H1 (cell line): ENCODE measurements around the gene NDUFB2.

Source experiments
- CHD1 ChIP-seq: IDR thresholded peaks from 2 replicates; pipeline ENCODE4 v1.6.1; 2012; ENCODE audit warnings: low read depth, low read length, improper control_type of control experiment
- CTCF ChIP-seq, 3 experiments: IDR thresholded peaks; 1 replicate in 2 of 3; 2 replicates in 1 of 3; pipeline versions ENCODE4 v1.5.1 to v1.6.1; 2011; ENCODE audit warnings: low read length in 3 of 3, mild to moderate bottlenecking in 3 of 3, inconsistent platforms in 2 of 3, low read depth in 1 of 3, moderate library complexity in 1 of 3; ENCODE audit not compliant: insufficient read depth in 1 of 3; ENCODE audit errors: control extremely low read depth in 1 of 3
- EP300 ChIP-seq, 2 experiments: IDR thresholded peaks; 1 replicate in 1 of 2; 2 replicates in 1 of 2; pipeline ENCODE4 v1.6.1; 2011 to 2012; ENCODE audit warnings: low read depth in 2 of 2, low read length in 2 of 2, mild to moderate bottlenecking in 2 of 2, borderline replicate concordance in 1 of 2, inconsistent platforms in 1 of 2, moderate library complexity in 1 of 2
- EZH2 ChIP-seq: fragments of 200-600 bp; sonication (generic); IDR thresholded peaks from 2 replicates; pipeline ENCODE4 v1.7.1; 2012; ENCODE audit warnings: low read depth, mild to moderate bottlenecking, moderate library complexity, low read length, inconsistent platforms; ENCODE audit not compliant: severe bottlenecking
- NANOG ChIP-seq: IDR thresholded peaks from 2 replicates; pipeline ENCODE4 v1.6.1; 2011; ENCODE audit warnings: low read length, low read depth, mild to moderate bottlenecking, inconsistent platforms; ENCODE audit not compliant: insufficient read depth, poor library complexity, severe bottlenecking
- POLR2AphosphoS5 ChIP-seq: IDR thresholded peaks from 2 replicates; pipeline ENCODE4 v1.6.1; 2011; ENCODE audit warnings: low read depth, low read length
- RAD21 ChIP-seq, 2 experiments: IDR thresholded peaks in 1 of 2; conservative IDR thresholded peaks in 1 of 2; 2 replicates each; pipeline ENCODE4 v1.6.1; 2011; ENCODE audit warnings: low read depth in 2 of 2, low read length in 2 of 2, improper control_type of control experiment in 1 of 2, inconsistent platforms in 1 of 2, mild to moderate bottlenecking in 1 of 2, moderate library complexity in 1 of 2
- RXRA ChIP-seq: IDR thresholded peaks from 2 replicates; pipeline ENCODE4 v1.6.1; 2011; ENCODE audit warnings: low read depth, mild to moderate bottlenecking, low read length, moderate library complexity; ENCODE audit not compliant: insufficient read depth
- SIN3A ChIP-seq, 2 experiments: IDR thresholded peaks in 1 of 2; conservative IDR thresholded peaks in 1 of 2; 2 replicates each; pipeline ENCODE4 v1.6.1; 2011 to 2012; ENCODE audit warnings: low read length in 2 of 2, improper control_type of control experiment in 1 of 2, low read depth in 1 of 2, mild to moderate bottlenecking in 1 of 2
- SP1 ChIP-seq: IDR thresholded peaks from 2 replicates; pipeline ENCODE4 v1.6.1; 2011; ENCODE audit warnings: low read depth, low read length
- TAF1 ChIP-seq: IDR thresholded peaks from 2 replicates; pipeline ENCODE4 v1.6.1; 2011; ENCODE audit warnings: mild to moderate bottlenecking, low read depth, low read length
- ZNF274 ChIP-seq: IDR thresholded peaks from 2 replicates; pipeline ENCODE4 v1.7.0; 2012; ENCODE audit warnings: low read length, borderline replicate concordance; ENCODE audit errors: extremely low read depth

GRCh38 chr7:140654109-140654387 is 42.5 kb upstream of the NDUFB2 start:
- TF ChIP-seq CTCF (IDR thresholded peaks at IDR 0.05; ENCODE audit: control extremely low read depth in 1 of 3, insufficient read depth in 1 of 3, low read depth in 1 of 3, low read length in 3 of 3), result no peak
- TF ChIP-seq EP300 (IDR thresholded peaks at IDR 0.05; ENCODE audit: borderline replicate concordance in 1 of 2, low read depth in 2 of 2, low read length in 2 of 2), result no peak
- no peak for TF ChIP-seq EZH2
- no peak for TF ChIP-seq SP1
- TF ChIP-seq NANOG, result no peak
- TF ChIP-seq RXRA, result no peak
- no peak for TF ChIP-seq POLR2AphosphoS5
- TF ChIP-seq RAD21 (IDR thresholded peaks at IDR 0.05 in 1 of 2, conservative IDR thresholded peaks at IDR 0.05 in 1 of 2; ENCODE audit: low read depth in 2 of 2, low read length in 2 of 2), result no peak
- no peak for TF ChIP-seq CHD1
- no peak for TF ChIP-seq ZNF274
- no peak for TF ChIP-seq SIN3A (conservative IDR thresholded peaks at IDR 0.05 in 1 of 2, IDR thresholded peaks at IDR 0.05 in 1 of 2; ENCODE audit: low read depth in 1 of 2, low read length in 2 of 2)
- no peak for TF ChIP-seq TAF1
